Activated naive CD4-positive, alpha-beta T cell treated with Interleukin-2 at 50 U/mL for 16 hours (primary cell): Measurements from ENCODE around the gene SORD.

Experiments
- DNase-seq: peaks from one replicate; pipeline ENCODE4 v3.0.0-alpha.2; 2020

SORD gene

DNA sequence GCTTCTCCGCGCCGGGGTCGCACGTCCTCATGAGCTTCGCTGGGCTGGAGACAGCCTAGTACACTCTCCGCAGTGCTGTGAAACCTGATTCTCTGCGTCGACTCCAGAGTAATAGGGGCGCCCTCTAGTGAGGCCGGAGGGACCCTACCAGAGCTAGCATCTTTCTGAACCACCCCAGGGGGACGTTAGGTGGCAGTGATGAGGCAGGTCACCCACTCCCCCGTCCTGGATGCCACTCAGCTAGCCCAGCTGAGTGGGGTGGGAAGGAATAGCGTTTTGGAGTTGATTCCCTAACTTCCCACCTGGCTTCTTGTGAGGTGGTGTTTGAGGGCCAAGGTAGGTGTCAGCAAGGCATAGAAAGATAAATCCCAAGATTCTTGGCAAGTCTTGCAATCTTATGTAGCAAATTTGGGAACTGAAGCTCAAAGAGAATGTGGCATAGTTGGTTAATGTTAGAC, 95.2 kb downstream of the SORD start:
- peak; percentile 86 for DNase-seq

DNA sequence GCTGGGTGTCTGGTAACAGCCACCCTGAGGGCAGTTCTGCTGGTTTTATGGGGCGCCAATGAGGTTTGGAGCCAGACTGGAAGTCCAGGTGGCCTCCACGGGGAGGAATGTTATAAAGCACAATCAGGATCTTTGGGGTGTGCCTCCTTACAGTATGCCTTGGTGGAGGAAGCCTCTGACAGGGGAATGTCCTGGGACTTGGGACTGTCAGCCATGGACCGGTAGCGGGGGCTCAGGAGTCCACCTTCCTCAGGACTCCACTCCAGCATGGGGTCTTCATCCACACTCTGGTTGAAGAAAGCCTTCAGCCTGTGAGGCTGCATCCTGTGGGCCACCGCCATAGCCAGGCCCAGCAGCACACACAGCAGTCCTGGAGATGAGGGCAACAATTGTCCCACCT, 96.0 kb downstream of the SORD start:
- no peak for DNase-seq

DNA sequence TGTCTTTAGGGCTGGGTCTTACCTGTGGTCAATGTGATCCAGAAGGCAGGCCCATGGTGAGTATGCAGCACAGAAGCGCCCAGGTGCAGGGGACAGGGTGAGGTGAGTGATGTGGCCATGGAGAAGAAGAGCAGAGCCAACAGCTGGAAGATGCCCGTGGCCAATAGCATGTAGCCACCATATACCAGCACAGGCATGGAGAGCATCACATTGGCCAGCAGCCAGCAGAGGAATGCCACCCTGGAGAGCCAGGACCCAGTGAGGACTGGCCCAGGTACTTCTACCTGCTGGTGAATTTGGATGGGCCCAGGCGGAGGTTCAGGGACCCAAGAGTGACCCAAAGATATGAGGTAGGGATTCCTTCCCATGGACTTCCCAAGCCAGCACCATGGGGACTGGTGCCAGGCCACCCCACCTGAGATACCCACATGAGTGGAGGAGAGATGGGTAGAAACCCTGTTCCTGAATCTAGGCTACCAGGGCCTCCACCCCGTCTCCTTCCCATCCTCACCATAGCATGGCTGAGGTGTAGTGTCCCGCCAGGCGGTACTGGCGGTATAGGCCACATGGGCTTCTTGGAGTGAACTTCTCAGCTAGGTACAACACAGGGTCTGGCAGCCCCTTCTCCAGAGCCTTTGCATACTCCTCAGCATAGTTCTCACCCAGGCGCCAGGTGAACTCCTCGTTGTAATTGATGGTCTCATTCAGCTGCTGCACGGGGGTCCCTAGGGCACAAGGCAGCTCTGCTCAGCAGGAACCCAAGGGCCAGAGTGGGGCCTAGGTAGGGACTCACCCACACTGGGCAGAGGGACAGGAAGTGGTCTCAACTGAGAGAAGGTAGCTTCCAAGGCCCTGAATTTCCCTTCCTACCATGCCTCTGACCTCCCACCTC, 97.3 kb downstream of the SORD start:
- DNase-seq = no peak

DNA sequence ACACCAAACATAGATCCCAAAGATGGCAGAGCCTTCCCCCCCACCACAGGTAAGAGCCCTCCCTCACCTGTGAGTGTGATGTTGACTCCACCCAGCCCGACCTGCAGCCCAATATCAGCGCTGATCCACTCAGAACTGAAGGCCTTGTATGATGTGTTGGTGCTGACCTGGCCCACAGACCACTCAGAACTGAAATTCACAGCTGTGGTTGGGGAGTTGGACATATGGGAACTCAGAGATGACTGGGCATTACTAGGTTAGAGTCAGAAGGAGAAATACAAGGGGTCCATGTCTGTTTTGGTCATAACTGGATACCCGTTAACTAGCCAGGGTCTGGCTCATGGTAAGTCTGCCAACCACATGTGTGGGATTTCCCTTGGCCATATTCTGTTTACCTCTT, 98.0 kb downstream of the SORD start:
- DNase-seq = no peak

DNA sequence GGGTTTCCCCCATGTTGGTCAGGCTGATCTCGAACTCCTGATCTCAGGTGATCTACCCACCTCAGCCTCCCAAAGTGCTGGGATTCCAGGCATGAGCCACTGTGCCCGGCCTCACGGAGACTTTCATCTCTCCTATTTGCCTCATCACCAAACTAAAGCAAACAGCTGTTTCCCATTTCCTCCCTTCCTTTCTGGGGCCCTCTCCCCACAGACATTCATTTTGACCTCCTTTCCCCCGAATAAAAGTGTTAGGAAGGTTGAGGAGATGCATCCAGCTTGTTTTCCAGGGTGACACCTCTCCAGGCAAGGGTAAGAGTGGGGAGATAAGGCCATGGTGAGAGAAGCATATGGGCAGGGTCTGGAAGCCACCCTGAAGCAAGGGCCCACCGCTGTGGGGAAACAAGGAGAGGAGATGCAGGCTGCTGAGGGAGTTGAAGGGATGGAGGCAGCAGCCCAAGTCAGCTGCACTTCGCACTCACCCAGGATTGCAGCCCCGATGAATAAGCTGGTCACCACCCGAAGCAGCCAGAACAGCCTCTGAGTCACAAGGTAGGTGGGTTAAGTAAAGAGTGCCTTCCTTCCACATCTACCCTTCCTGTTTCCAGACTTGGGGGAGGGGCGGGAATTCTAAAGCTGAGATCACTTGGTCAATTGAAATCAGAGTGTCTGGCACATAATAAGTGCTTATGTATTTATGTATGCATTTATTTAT, 98.9 kb downstream of the SORD start:
- DNase-seq = no peak

DNA sequence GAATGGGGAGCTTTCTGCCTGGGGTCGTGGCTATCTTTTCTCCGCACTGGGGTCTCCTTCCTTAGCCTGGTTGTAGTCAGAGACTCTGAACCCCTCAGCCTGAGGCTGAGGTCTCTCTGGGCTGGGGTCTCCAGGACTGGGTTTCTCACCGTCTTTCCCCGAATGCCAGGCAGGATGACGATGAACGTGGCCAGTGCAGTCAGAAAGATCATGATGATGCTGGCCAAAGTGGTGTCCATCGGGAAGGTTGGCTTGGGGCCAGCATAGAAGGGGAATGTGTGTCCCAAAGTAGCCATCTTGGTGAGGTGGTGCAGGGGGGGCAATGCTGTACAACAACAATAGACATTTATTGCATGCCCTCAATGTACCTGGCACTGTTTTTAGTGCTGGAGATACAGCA, 99.7 kb downstream of the SORD start:
- DNase-seq = no peak

DNA sequence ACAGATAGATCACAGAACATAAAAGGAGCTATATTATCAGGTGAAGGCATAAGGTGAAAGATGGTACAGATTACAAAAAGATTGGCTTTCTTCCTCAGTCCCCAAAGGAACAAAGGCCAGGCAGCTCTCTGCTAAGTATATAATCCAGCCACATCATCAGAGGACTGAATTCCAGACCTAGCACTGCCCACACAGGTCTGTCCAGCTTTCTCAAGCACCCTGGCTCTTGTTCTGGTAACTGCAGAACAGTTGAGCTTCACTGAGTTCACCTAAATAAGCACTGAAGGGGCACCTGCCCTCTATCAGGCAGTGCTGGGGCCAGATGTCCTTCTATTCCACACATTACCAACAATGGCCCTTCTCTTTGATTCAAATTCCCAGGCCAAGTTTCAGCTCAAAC, 100.4 kb downstream of the SORD start:
- no peak for DNase-seq

DNA sequence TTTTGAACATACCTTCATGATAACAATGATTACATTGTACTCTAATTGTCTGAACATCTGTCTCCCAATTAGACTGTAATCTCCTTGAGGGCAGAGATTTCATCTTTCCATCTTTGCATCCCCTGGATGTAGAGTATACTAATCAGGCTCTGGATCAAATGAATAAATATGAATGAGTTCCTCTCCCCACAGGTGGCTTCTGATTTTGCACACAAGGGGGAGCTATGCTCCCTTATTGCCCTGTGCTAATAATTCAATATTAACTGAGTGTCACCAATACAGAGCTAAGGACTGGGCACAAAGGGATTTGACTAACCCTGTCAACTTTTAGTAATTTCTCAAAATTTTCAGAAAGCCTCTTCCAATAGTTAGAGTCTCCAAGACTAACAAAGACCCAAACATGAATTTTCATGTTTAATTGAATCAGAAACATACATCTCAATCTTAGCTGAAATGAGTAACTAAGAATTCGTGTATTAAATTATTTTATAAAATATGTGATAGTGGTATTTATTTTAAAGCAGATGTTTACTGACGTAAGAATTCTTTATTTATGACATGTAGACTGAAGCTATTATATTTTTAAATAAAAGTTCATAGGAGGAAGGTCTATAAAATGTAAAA, 103.7 kb downstream of the SORD start:
- DNase-seq = peak; percentile 47
